ENCODE measurements around the gene MISP3.
"Not testable (repeated sequence)": the region's sequence is repeated elsewhere in the genome, so short reads cannot be mapped to it uniquely, and the experiment has no call there.

- TF ChIP-seq CTCF (IDR thresholded peaks at IDR 0.05), result peak in 1 of 4 experiments; percentile 9
- not testable (repeated sequence) for TF ChIP-seq POLR2A, POLR2AphosphoS5 (IDR thresholded peaks at IDR 0.05)
These were observed 37.4 kb upstream of the MISP3 start for GRCh38 chr19:14035159-14035558.
